H1 (cell line): ENCODE results near the gene CNOT6. TPM values are rescaled to one million over a fixed set of nuclear protein-coding genes. Genes with fewer than 3 reads are reported as not detected.

Source experiments
- CTCF ChIA-PET: fragments of 300-600 bp; sonication (Branson Sonifier 250); formaldehyde crosslinking; loops from one replicate; lab custom pipeline; 2021; ENCODE audit not compliant: partially characterized antibody; lab: Charles Lee
- POLR2A ChIA-PET: fragments of 300-600 bp; sonication (Branson Sonifier 250); formaldehyde crosslinking; loops from one replicate; lab custom pipeline; 2021; ENCODE audit warnings: inconsistent platforms; ENCODE audit not compliant: partially characterized antibody; lab: Charles Lee
- DNase-seq, 2 experiments: peaks; one replicate each; pipeline versions ENCODE4 v3.0.0 to v3.0.0-alpha.2; 2010 to 2022; ENCODE audit warnings: low spot score in 2 of 2, low read depth in 1 of 2, mixed read lengths in 1 of 2
- FAIRE-seq: peaks from 2 replicates; lab custom pipeline; 2011; peaks lifted over from hg19 to GRCh38; lab: Jason Lieb, UNC
- H2AFZ ChIP-seq: 2 replicates; pipeline ENCODE4 v1.8.1; 2012; ENCODE audit warnings: low read length, inconsistent platforms
- H2AK5ac ChIP-seq: 2 replicates; pipeline ENCODE4 v1.6.1; 2013; ENCODE audit warnings: low read depth, low read length
- H2BK120ac ChIP-seq: replicated peaks from 2 replicates; pipeline ENCODE3; 2013; ENCODE audit warnings: low read depth, low read length, inconsistent platforms
- H2BK12ac ChIP-seq: 2 replicates; pipeline ENCODE4 v1.6.1; 2013; ENCODE audit warnings: low read depth, low read length
- H2BK15ac ChIP-seq: 2 replicates; pipeline ENCODE4 v1.6.1; 2013; ENCODE audit warnings: low read length
- H2BK20ac ChIP-seq: 2 replicates; pipeline ENCODE4 v1.6.1; 2013; ENCODE audit warnings: low read length
- H2BK5ac ChIP-seq: 2 replicates; pipeline ENCODE4 v1.6.1; 2013; ENCODE audit warnings: low read depth, low read length
- H3K14ac ChIP-seq: 2 replicates; pipeline ENCODE4 v1.6.1; 2013; ENCODE audit warnings: inconsistent platforms; ENCODE audit not compliant: insufficient read length
- H3K18ac ChIP-seq: 2 replicates; pipeline ENCODE4 v1.6.1; 2013; ENCODE audit warnings: low read length; ENCODE audit errors: extremely low read depth
- H3K23ac ChIP-seq: 2 replicates; pipeline ENCODE4 v1.6.1; 2013; ENCODE audit warnings: inconsistent platforms; ENCODE audit not compliant: insufficient read length
- H3K23me2 ChIP-seq: 2 replicates; pipeline ENCODE4 v1.6.1; 2013; ENCODE audit warnings: low read depth, low read length
- H3K27ac ChIP-seq: 2 replicates; pipeline ENCODE4 v1.6.1; 2011; ENCODE audit warnings: low read depth, low read length, inconsistent platforms
- H3K27me3 ChIP-seq, 4 experiments: replicated peaks in 1 of 4; 1 replicate in 1 of 4; 2 replicates in 3 of 4; pipeline versions ENCODE4 v1.6.1 to v1.8.1; 2011 to 2013; ENCODE audit warnings: low read length in 3 of 4, mild to moderate bottlenecking in 3 of 4, inconsistent platforms in 2 of 4, mixed read lengths in 2 of 4, moderate library complexity in 1 of 4; ENCODE audit not compliant: control insufficient read depth in 3 of 4, insufficient read depth in 3 of 4; ENCODE audit errors: extremely low read depth in 1 of 4
- H3K36me3 ChIP-seq, 4 experiments: 2 replicates each; pipeline versions ENCODE4 v1.6.1 to v1.8.1; 2011 to 2013; ENCODE audit warnings: mild to moderate bottlenecking in 4 of 4, low read length in 3 of 4, moderate library complexity in 2 of 4, control low read depth in 1 of 4, inconsistent platforms in 1 of 4; ENCODE audit not compliant: insufficient read depth in 4 of 4, control insufficient read depth in 2 of 4
- H3K4ac ChIP-seq: replicated peaks from 2 replicates; pipeline ENCODE3; 2013; ENCODE audit warnings: low read length, low read depth, mixed read lengths, inconsistent platforms; ENCODE audit not compliant: insufficient read length
- H3K4me1 ChIP-seq, 4 experiments: replicated peaks in 1 of 4; 1 replicate in 1 of 4; 2 replicates in 3 of 4; pipeline versions ENCODE4 v1.6.1 to v1.8.1; 2011 to 2013; ENCODE audit warnings: low read length in 3 of 4, inconsistent platforms in 2 of 4, mixed read lengths in 1 of 4; ENCODE audit not compliant: insufficient read depth in 4 of 4, control insufficient read depth in 3 of 4
- H3K4me2 ChIP-seq, 2 experiments: 2 replicates each; pipeline versions ENCODE4 v1.6.1 to v1.8.1; 2011 to 2013; ENCODE audit warnings: low read depth in 2 of 2, low read length in 2 of 2, control low read depth in 1 of 2, inconsistent platforms in 1 of 2, mild to moderate bottlenecking in 1 of 2; ENCODE audit not compliant: insufficient read depth in 1 of 2
- H3K4me3 ChIP-seq, 4 experiments: fragments of 200-600, 300-600 bp in 1 of 4; sonication (generic), shearing (Covaris generic), sonication (Bioruptor Twin) in 1 of 4; 2 replicates each; pipeline versions ENCODE4 v1.5.1 to v1.8.1; 2011 to 2016; ENCODE audit warnings: low read length in 4 of 4, low read depth in 3 of 4, control low read depth in 2 of 4, inconsistent platforms in 2 of 4, mild to moderate bottlenecking in 2 of 4, mixed read lengths in 1 of 4, moderate library complexity in 1 of 4; ENCODE audit not compliant: insufficient read depth in 2 of 4; ENCODE audit errors: extremely low read depth in 1 of 4
- H3K56ac ChIP-seq: replicated peaks from 2 replicates; pipeline ENCODE3; 2013; ENCODE audit warnings: low read depth, mild to moderate bottlenecking, mixed read lengths, low read length, inconsistent platforms; ENCODE audit not compliant: insufficient read length
- H3K79me1 ChIP-seq: 2 replicates; pipeline ENCODE4 v1.6.1; 2013; ENCODE audit warnings: low read depth, low read length, control low read depth
- H3K79me2 ChIP-seq, 2 experiments: 2 replicates each; pipeline versions ENCODE4 v1.6.1 to v1.8.1; 2012 to 2013; ENCODE audit warnings: low read length in 2 of 2, mild to moderate bottlenecking in 2 of 2, inconsistent platforms in 1 of 2; ENCODE audit not compliant: insufficient read depth in 2 of 2, control insufficient read depth in 1 of 2
- H3K9ac ChIP-seq, 4 experiments: replicated peaks in 1 of 4; 1 replicate in 1 of 4; 2 replicates in 3 of 4; pipeline versions ENCODE4 v1.6.1 to v1.8.1; 2011 to 2013; ENCODE audit warnings: low read depth in 3 of 4, low read length in 3 of 4, control low read depth in 2 of 4, mild to moderate bottlenecking in 2 of 4, moderate library complexity in 2 of 4, inconsistent platforms in 1 of 4; ENCODE audit errors: extremely low read depth in 1 of 4
- H3K9me3 ChIP-seq, 2 experiments: 2 replicates each; pipeline versions ENCODE4 v1.6.1 to v1.8.1; 2012 to 2013; ENCODE audit warnings: mild to moderate bottlenecking in 2 of 2, moderate library complexity in 2 of 2, control low read depth in 1 of 2, inconsistent platforms in 1 of 2, low read depth in 1 of 2, low read length in 1 of 2, mixed read lengths in 1 of 2; ENCODE audit not compliant: insufficient read depth in 2 of 2
- H4K20me1 ChIP-seq, 2 experiments: replicated peaks in 1 of 2; 2 replicates each; pipeline versions ENCODE3 to v1.8.1; 2011 to 2013; ENCODE audit warnings: inconsistent platforms in 2 of 2, low read length in 2 of 2, mild to moderate bottlenecking in 1 of 2; ENCODE audit not compliant: insufficient read depth in 2 of 2, control insufficient read depth in 1 of 2
- H4K5ac ChIP-seq: 2 replicates; pipeline ENCODE4 v1.6.1; 2013; ENCODE audit warnings: low read length, low read depth, mixed read lengths, inconsistent platforms; ENCODE audit not compliant: insufficient read length
- H4K8ac ChIP-seq: 2 replicates; pipeline ENCODE4 v1.8.0; 2013; ENCODE audit warnings: mild to moderate bottlenecking, moderate library complexity, low read length, inconsistent platforms; ENCODE audit not compliant: insufficient read depth; ENCODE audit errors: extremely low read depth
- H4K91ac ChIP-seq: replicated peaks from 2 replicates; pipeline ENCODE3; 2013; ENCODE audit warnings: low read length, mixed read lengths, inconsistent platforms; ENCODE audit not compliant: insufficient read length
- CBX8 ChIP-seq: fragments of 300-800, 300-1000 bp; sonication (generic); IDR thresholded peaks from 2 replicates; pipeline ENCODE4 v1.7.1; 2016; ENCODE audit warnings: low read depth, low read length, borderline replicate concordance
- RXRA ChIP-seq: IDR thresholded peaks from 2 replicates; pipeline ENCODE4 v1.6.1; 2011; ENCODE audit warnings: low read depth, mild to moderate bottlenecking, low read length, moderate library complexity; ENCODE audit not compliant: insufficient read depth
- SP1 ChIP-seq: IDR thresholded peaks from 2 replicates; pipeline ENCODE4 v1.6.1; 2011; ENCODE audit warnings: low read depth, low read length
- SUZ12 ChIP-seq: fragments of 200-600 bp; sonication (generic); IDR thresholded peaks from 2 replicates; pipeline ENCODE4 v1.6.1; 2012; ENCODE audit warnings: mild to moderate bottlenecking, inconsistent platforms, low read length, moderate library complexity, mixed read lengths
- WGBS, 2 experiments: shearing (Covaris generic) in 1 of 2; methylation state at CpG; one replicate each; pipeline versions ENCODE4 v1.1.6 to v1.1.7; 2013 to 2015; ENCODE audit warnings: low lambda C conversion rate in 2 of 2, mixed read lengths in 2 of 2, inconsistent platforms in 1 of 2, low coverage in 1 of 2, missing lambda C conversion rate in 1 of 2; ENCODE audit not compliant: insufficient replicate concordance in 2 of 2, insufficient coverage in 1 of 2, insufficient read length in 1 of 2; ENCODE audit errors: extremely low coverage in 1 of 2, missing lambda C conversion rate in 1 of 2; 5-methylcytosine and 5-hydroxymethylcytosine counted together
- polyA plus RNA-seq, 7 experiments: library from polyadenylated mRNA; depleted of rRNA in 3 of 7; stranded (reverse) in 5 of 7; unstranded in 2 of 7; fragments of >200 nt in 5 of 7; fragments of 200-250 nt in 2 of 7; gene quantifications; 1 replicate in 5 of 7; 2 replicates in 1 of 7; 4 replicates in 1 of 7; pipeline versions ENCODE4 v1.2.1 to v1.2.3, GENCODE V29; 2011 to 2013; ENCODE audit warnings: missing spikeins in 2 of 7, mixed read lengths in 2 of 7
- total RNA-seq: library from RNA; stranded (reverse); fragmentation: NEBNext Ultra II Directional; extraction: Animal tissue kit (Norgen Biotek cat#: 25700); gene quantifications from 2 replicates; pipeline ENCODE4 v1.2.1, GENCODE V29; 2021

Gene CNOT6
- total and polyA plus RNA-seq, 2 of the 8 experiments (the other 6 are each of a cell fraction or from before 2014, with no cell fraction given), result 10.7 to 45.4 TPM

- WGBS, 2 experiments, result 86% methylated on average over 13 of the region's 15 CpGs; no CpG with 5 or more reads in 1 of the 2 experiments
- H2BK20ac ChIP-seq, result no peak overlapping the region
- 0 out of 2 replicates have a peak overlapping the region, but pooled peaks have one; percentile 29 for H2BK15ac ChIP-seq
- no peak overlapping the region for H3K4me3 ChIP-seq
- no peak overlapping the region for H3K4ac ChIP-seq
- no peak overlapping the region for H3K23ac ChIP-seq
- H4K5ac ChIP-seq, result no peak overlapping the region
- no peaks in the 10 kb centered on the region for H3K79me1 ChIP-seq
- H2BK5ac ChIP-seq, result peak overlapping the region; percentile 66; the same call in 1 of the 2 replicates
- no peak overlapping the region for H3K27ac ChIP-seq
- H3K27me3 ChIP-seq, result peaks cover 0 to 3% (median 0%) of the 10 kb centered on the region in 4 experiments; a peak in 3 of 7 replicates
- H4K91ac ChIP-seq, result no peak overlapping the region
- peaks cover 0 to 4% (median 1%) of the 10 kb centered on the region in 4 experiments; a peak in 4 of 7 replicates for H3K4me1 ChIP-seq
- peaks cover under 1% of the 10 kb centered on the region; the same call in 1 of the 2 replicates for H3K23me2 ChIP-seq
- peaks cover 0 to 2% of the 10 kb centered on the region in 2 experiments for H4K20me1 ChIP-seq
- H2AK5ac ChIP-seq, result no peak overlapping the region; the same call in 1 of the 2 replicates
- H3K18ac ChIP-seq, result no peak overlapping the region; the same call in 1 of the 2 replicates
- peak overlapping the region; percentile 57; the same call in 1 of the 2 replicates for H4K8ac ChIP-seq
- H3K79me2 ChIP-seq, result no peaks in the 10 kb centered on the region
- DNase-seq (no peak), FAIRE-seq (no peak)
- H3K9me3 ChIP-seq, result no peaks in the 10 kb centered on the region
- H3K56ac ChIP-seq, result no peak overlapping the region
- H3K36me3 ChIP-seq, result no peaks in the 10 kb centered on the region
- H2AFZ ChIP-seq, result no peak overlapping the region
- POLR2A ChIA-PET, result no interaction called here
- no peak overlapping the region for H2BK12ac ChIP-seq
- H2BK120ac ChIP-seq, result no peak overlapping the region
- H3K14ac ChIP-seq, result no peak overlapping the region
- CTCF ChIA-PET, result interaction anchor here (0.7 to 2.4 kb wide), 5 partner anchors 9 to 95 kb away, joined by 3 to 16 read pairs (median 3); no protein-coding TSS in a partner anchor
- no peak overlapping the region for H3K4me2 ChIP-seq
- H3K9ac ChIP-seq, result no peak overlapping the region
- TF ChIP-seq SUZ12, result no peak
- no peak for TF ChIP-seq RXRA
- no peak for TF ChIP-seq SP1
- no peak for TF ChIP-seq CBX8
Measured at GRCh38 chr5:180623844-180624243, 129.7 kb downstream of the CNOT6 start.
